GOT3 (cell line): ENCODE measurements around the gene VWA3A.
A peak's percentile ranks its signal among the peaks of the same experiment; 100 is the strongest.
"Not testable (repeated sequence)": the region's sequence is repeated elsewhere in the genome, so short reads cannot be mapped to it uniquely, and the experiment has no call there.

Experiments
- DNase-seq: peaks from one replicate; lab custom pipeline; 2025; ENCODE audit warnings: mixed read lengths; lab: John Stamatoyannopoulos, UW

The VWA3A gene

GRCh38 chr16:22183335-22183734 is 91.0 kb downstream of the VWA3A start:
- DNase-seq, result no peak

- DNase-seq, result no peak
These were observed 91.7 kb downstream of the VWA3A start for GRCh38 chr16:22183901-22184614.

- DNase-seq, result no peak
These were observed 92.3 kb downstream of the VWA3A start for GRCh38 chr16:22184615-22184968.

GRCh38 chr16:22186517-22186916 is 94.2 kb downstream of the VWA3A start:
- DNase-seq, result no peak

- no peak for DNase-seq
These were observed 95.9 kb downstream of the VWA3A start for GRCh38 chr16:22188267-22188594.

- no peak for DNase-seq
These were observed 96.5 kb downstream of the VWA3A start for GRCh38 chr16:22188595-22189442.

- DNase-seq, result no peak
These were observed 97.2 kb downstream of the VWA3A start for GRCh38 chr16:22189473-22190080.

- peak; percentile 67 for DNase-seq
These were observed 97.9 kb downstream of the VWA3A start for GRCh38 chr16:22190081-22190775.

- peak; percentile 99 for DNase-seq
These were observed 98.6 kb downstream of the VWA3A start for GRCh38 chr16:22190776-22191531.

- no peak for DNase-seq
These were observed 99.4 kb downstream of the VWA3A start for GRCh38 chr16:22191532-22192260.

- no peak for DNase-seq
These were observed 100.1 kb downstream of the VWA3A start for GRCh38 chr16:22192261-22193062.

- no peak for DNase-seq
These were observed 100.7 kb downstream of the VWA3A start for GRCh38 chr16:22193063-22193411.

GRCh38 chr16:22194707-22195444 is 102.5 kb downstream of the VWA3A start:
- DNase-seq, result no peak

- no peak for DNase-seq
These were observed 103.0 kb downstream of the VWA3A start for GRCh38 chr16:22195445-22195694.

GRCh38 chr16:22195695-22196558 is 103.6 kb downstream of the VWA3A start:
- peak; percentile 79 for DNase-seq

- DNase-seq, result not testable (repeated sequence)
These were observed 104.3 kb downstream of the VWA3A start for GRCh38 chr16:22196559-22197168.

GRCh38 chr16:22198547-22199293 is 106.4 kb downstream of the VWA3A start:
- DNase-seq, result no peak

GRCh38 chr16:22202261-22202637 is 109.9 kb downstream of the VWA3A start:
- DNase-seq, result no peak
